HG02840 (cell line): Measurements from ENCODE around the gene GKN1.

Experiments used
- ATAC-seq: cut with Tn5 transposase; IDR thresholded peaks from one replicate; pipeline ENCODE4 v1.9.1; 2021; ENCODE audit warnings: mild to moderate bottlenecking, moderate library complexity, moderate number of reproducible peaks; ENCODE audit not compliant: unreplicated experiment, low FRiP score

The GKN1 gene

GRCh38 chr2:68974251-68974650 is at the start of gene GKN1:
TSS of gene GKN1 (plus strand) at chr2:68974636. CDS start at chr2:68974678, 42 bp downstream.
- ATAC-seq: no peak

- ATAC-seq: no peak
Observed at GRCh38 chr2:68925295-68925896, 49.0 kb upstream of the GKN1 start.

GRCh38 chr2:68926796-68927195 is 47.6 kb upstream of the GKN1 start:
- no peak for ATAC-seq

- ATAC-seq: no peak
Observed at GRCh38 chr2:68931149-68931711, 43.2 kb upstream of the GKN1 start.

- ATAC-seq: no peak
Observed at GRCh38 chr2:68931799-68932198, 42.6 kb upstream of the GKN1 start.

GRCh38 chr2:68932402-68932801 is 42.0 kb upstream of the GKN1 start:
- no peak for ATAC-seq

- ATAC-seq: no peak
Observed at GRCh38 chr2:68934021-68934420, 40.4 kb upstream of the GKN1 start.

- ATAC-seq: no peak
Observed at GRCh38 chr2:68935471-68935870, 39.0 kb upstream of the GKN1 start.

GRCh38 chr2:68936427-68936826 is 38.0 kb upstream of the GKN1 start:
- no peak for ATAC-seq

- no peak for ATAC-seq
Observed at GRCh38 chr2:68936889-68937288, 37.5 kb upstream of the GKN1 start.

- ATAC-seq: no peak
Observed at GRCh38 chr2:68937346-68938055, 36.9 kb upstream of the GKN1 start.

- ATAC-seq: no peak
Observed at GRCh38 chr2:68938938-68939337, 35.5 kb upstream of the GKN1 start.

- ATAC-seq: no peak
Observed at GRCh38 chr2:68939962-68940361, 34.5 kb upstream of the GKN1 start.

GRCh38 chr2:68940369-68940768 is 34.1 kb upstream of the GKN1 start:
- no peak for ATAC-seq

GRCh38 chr2:68942827-68943226 is 31.6 kb upstream of the GKN1 start:
- no peak for ATAC-seq

GRCh38 chr2:68943581-68944568 is 30.6 kb upstream of the GKN1 start:
- no peak for ATAC-seq

GRCh38 chr2:68946117-68946516 is 28.3 kb upstream of the GKN1 start:
- no peak for ATAC-seq

GRCh38 chr2:68948710-68949109 is 25.7 kb upstream of the GKN1 start:
- no peak for ATAC-seq

- no peak for ATAC-seq
Observed at GRCh38 chr2:68951899-68952298, 22.5 kb upstream of the GKN1 start.

- ATAC-seq: no peak
Observed at GRCh38 chr2:68952887-68953521, 21.4 kb upstream of the GKN1 start, which contains the start of gene GKN2. TSS of gene GKN2 (minus strand) at chr2:68952893. CDS start at chr2:68952861, 32 bp downstream.
